ENCODE measurements around the gene TCN2.
A peak's percentile ranks its signal among the peaks of the same experiment; 100 is the strongest.
"Not testable (repeated sequence)": the region's sequence is repeated elsewhere in the genome, so short reads cannot be mapped to it uniquely, and the experiment has no call there.

The TCN2 gene

DNA sequence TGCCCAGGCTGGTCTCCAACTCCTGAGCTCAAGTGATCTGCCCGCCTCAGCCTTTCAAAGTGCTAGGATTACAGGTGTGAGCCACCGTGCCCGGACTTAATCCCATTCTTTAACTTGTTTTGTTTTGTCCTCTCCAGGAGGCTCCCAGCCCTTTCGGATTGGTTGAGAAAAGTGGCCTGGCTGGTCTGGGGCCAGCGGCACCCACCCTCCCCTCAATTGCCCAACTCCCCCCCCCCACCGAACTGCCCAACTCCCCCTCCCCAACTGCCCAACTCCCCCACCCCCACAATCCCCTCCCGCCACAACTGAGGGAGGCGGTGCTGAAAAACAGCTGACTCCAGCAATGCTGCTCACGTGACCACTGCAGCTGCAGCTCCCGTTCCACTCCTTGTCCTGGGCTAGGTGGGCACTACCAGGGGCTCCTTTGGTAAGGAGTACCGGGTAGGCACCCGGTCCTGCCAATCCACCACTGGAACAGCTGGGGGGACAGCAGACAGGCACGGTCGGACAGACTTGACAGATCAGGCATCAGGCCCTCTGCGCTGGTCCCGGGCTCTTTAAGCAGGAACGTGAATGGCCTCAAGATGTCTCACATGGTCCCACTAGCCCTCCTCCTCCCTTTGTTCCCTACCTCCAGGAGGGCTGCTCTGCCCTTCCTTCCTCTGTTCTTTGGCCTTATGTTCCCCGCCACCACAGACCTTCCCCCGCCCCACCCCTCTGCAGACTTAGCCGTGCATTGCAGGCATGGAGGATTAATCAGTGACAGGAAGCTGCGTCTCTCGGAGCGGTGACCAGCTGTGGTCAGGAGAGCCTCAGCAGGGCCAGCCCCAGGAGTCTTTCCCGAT is at the start of gene TCN2:
TCN2 (plus strand) TSS at position 720 of the 845 bp plus-strand sequence. CDS start 158 bp downstream, outside the sequence.
- DNase-seq = peak; percentile 58

- DNase-seq = no peak
Observed at GRCh38 chr22:30557243-30557642, 49.7 kb upstream of the TCN2 start.

- no peak for DNase-seq
Observed at GRCh38 chr22:30559889-30560288, 47.1 kb upstream of the TCN2 start.

- not testable (repeated sequence) for DNase-seq
Observed at GRCh38 chr22:30560643-30561202, 46.3 kb upstream of the TCN2 start.

DNA sequence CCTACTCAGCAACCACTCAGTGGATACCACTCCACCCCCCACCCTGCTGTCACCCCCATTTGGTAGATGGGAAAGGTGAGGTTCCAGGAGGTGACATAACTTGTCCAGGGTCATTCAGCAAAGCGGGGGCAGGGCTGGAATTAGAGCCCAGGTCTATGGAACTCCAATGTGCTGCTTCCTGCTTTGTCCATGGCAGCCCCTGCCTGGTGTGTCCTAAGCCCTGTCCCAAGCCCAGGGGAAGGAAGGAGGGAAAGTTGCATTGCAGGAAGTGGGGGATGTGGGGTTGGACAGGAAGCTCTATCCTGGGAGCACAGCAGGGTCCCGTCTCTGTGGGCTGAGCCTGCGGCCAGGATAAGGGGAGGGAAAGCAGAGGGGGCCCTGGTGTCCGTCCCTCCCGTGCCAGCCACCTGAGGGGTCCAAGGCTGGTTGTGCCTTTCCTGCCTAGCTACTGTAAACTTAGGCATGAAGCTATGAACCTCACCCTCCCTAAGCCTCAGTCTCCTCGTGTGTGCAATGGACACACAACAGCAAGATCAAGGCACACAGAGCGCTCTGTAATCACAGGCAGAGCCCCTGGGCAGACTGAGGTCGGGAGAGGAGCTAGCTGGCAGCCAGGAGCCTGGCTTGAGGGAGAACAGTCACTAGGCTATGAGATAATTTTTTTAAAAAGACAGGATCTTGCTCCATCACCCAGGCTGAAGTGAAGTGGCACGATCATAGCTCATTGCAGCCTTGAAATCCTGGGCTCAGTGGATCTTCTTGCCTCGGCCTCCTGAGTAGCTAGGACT is 45.4 kb upstream of the TCN2 start:
- no peak for DNase-seq

DNA sequence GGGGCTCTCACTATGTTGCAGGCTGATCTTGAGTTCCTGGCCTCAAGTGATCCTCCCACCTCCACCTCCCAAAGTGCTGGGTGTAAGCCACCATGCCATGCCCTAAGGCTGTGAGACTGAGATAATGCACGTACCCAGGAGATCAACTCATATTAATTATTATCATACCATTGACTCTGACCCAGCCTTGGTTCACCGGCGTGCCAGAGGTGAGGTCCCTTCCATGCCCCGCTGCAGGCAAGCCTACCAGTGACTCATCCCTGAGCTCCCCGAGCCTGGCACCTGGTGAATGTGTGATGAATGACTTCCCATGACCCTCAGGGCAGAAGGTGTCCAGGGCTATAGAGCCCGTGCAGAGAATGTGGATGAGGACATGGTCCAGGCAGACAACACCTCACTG is 44.6 kb upstream of the TCN2 start:
- no peak for DNase-seq

DNA sequence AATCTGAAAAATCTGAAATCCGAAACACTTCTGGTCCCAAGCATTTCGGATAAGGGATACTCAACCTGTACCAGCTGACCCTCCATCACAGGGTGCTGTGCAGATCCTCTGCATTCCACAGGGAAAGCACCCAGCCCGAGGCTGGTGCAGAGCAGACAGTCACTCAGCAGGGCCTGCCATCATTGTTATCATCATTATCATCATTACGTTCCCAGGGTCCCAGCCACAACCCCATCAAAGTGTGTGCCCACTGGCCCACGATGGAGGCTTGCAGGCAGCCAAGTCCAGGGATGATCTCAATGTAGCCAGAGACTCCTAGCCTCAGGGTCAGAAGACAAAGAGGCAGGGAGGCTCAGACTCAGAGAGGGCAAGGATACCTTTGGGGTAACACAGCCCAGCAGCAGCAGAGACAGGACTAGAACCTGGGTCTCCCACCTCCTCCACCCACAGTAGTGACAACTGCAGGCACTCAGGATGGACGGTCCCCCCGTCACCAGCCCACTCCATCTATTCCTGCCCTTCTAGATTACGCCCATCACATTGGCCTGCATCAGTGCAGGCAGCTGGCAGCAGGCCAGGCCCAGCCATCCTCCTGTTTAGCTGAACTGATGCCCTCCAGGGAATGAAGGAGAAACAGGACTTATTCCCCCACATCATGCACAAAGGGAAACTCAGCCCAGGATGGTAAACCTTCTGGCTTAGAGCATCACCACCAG is 42.8 kb upstream of the TCN2 start:
- no peak for DNase-seq

DNA sequence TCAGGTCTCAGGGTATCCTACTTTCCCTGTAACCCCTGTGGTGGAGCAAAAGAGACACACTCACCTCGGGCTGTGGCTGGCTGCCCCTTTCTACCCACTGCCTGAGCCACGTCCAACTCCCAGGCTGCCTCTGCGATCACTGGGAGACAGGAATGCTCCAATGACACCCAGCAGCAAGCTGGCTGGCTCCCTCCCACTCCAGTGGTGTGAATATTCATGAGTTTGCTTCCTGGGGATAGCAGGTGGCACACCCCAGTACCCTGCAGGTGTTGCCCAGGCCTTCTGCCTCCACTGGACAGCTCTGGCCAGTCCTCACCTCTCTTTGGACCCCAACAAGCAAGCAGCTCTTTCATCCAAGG is 42.2 kb upstream of the TCN2 start:
- no peak for DNase-seq

GRCh38 chr22:30565341-30565740 is 41.6 kb upstream of the TCN2 start:
- no peak for DNase-seq

DNA sequence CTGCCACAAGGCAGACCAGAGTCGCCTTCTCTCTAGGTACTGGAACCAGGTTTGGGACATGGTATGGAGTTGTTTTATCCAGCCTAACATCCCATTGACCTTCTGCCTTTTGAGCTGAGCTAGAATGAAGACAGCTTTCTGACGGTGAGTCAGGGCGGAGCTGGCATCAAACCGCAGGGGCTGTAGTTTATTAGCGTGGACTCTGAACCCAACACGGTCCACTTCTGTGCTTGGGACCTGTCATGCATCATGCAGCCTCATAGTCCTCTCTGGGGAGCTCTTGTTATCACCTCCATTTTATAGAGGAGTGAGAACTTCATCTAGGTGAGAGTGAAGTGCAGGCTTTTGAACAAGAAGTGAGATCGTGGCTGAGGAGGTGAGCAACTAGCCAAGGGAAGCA is 40.8 kb upstream of the TCN2 start:
- DNase-seq = no peak

DNA sequence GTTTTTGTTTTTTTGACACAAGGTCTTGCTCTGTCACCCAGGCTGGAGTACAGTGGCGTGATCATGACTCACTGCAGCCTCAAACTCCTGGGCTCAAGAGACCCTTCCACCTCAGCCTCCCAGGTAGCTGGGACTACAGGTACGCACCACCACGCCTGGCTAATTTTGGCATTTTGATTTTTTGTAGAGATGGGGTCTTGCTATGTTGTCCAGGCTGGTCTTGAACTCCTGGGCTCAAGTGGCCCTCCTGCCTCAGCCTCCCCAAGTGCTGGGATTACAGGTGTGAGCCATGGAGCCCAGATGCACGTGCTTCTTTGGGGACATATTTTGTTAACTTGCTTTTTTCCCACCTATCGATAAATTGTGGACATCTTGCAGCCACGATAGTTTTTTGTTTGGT is 39.7 kb upstream of the TCN2 start:
- not testable (repeated sequence) for DNase-seq

DNA sequence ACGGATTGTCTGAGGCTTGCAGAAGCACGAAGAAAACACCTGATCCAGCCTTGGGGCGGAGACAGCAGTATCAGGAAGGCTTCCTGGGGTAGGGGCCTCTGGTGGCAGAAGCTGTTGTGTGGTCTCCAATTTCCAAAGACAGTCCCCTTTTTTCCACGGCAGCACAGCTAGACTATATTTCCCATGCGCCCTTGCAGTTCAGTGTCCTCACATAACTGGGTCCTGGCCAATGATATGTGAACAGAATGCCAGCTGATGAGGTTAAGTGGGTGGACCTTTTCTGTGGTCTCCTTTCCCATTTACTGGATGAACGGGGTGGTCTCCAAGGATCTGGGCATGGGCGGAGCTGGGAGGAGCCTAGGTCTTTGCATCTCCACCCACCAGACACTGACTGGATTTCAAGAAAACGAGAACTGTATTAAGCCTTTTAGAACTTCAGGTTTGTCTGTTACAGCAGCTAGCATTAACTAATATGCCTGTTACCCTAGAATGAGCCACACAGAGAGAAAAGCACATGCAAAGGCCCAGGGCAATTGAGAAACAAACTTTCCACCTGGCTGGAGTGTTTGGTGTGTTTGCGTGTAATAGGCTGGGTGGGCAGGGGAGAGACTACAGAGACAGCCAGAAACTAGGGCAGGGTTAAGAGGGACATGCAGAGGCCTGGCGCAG is 38.7 kb upstream of the TCN2 start:
- DNase-seq = no peak

DNA sequence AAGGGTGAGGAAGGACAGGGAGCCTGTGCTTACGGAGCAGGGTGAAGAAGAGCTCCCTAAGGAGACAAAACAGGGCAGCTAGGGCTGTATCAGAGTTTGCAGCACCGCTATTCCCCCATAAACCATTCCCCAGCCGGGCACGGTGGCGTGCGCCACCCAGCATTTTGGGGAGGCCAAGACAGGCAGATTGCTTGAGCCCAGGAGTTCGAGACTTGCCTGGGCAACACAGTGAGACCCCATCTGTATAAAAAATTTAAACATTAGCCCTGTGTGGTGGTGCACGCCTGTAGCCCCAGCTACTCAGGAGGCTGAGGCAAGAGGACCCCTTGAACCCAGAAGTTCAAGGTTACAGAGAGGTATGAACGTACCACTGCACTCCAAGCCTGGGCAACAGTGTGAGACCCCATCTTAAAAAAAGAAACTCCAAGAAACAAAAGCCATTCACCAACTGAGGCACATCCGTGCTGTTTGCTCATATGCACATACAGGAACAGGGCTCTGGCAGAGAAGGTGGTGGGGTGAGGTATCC is 37.2 kb upstream of the TCN2 start:
- no peak for DNase-seq

DNA sequence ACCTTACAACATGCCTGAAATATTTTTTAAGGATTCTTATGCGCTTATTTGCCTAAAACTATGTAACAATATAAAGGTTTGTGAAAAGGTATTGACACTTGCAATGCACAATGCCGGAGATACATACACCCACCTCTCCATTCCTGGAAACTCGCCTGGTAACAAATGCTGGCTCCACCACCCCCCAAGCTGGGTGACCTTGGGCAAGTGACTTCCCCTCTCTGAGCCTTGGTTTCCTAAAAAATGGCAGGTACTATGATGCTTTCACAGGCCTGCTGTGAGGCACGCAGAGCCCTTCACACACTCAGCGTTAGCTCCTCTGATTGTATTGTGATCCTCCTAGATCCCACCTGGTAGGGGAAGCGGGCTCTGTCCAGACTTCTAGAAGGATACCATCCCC is 34.8 kb upstream of the TCN2 start:
- DNase-seq = no peak

DNA sequence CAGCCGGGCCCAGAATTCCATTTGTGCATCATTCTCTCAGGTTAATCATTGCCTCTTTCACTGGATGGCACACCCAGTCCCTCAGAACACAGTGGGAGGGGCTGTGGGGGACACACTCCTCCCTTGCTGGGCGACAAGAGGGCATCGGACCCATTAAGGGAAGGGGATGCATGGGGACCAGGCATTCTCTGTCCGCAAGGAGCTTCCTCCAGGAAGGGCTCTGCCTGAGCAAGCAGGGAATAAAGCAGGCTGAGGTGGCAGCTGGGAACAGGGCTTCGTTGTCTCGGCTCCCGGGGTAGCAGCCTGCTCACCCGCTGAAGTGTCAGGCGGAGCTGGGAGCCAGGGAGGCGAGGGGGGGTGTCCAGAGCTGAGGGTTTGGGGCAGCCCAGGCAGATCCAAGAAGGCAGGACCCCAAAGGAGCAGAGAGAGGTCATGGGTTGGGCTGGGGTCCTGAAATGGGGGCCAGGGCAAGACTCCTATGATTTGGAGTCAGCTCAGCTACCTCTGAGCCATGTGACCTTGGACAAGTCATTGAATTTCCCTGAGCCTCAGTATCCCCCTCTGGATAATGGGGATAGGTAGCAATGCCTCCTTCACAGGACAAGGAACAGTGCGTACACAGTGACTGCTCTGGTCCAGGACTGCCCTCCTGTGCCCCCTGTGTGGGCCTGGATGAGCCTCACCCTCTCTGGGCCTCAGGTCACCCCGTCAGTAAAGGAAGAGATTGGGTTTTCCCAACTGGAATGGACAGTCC is 34.0 kb upstream of the TCN2 start:
- DNase-seq = no peak

DNA sequence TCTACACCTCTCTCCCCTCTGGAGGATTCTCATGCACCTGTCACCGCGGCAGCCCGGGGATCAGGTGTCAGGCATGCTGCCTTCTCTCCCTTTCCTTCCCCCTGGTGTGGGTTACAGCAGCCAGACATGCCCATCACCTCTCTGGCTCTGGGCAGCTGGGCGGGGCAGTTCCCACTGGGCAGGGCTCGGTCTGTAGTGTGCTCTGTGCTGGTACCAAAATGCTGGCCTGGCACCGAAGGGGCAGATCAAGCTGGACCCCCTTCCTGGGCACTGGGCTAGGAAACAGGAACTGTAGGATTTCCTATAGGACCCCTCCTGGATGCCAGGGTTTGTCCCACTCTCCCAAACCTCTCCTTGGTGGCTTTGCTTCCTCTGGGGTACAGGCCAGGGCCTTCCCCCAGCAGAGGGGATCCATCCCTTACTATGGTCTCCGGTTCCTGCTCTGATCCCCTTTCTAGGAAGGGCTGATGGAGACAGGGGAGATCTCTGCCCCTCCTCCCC is 33.3 kb upstream of the TCN2 start:
- DNase-seq = no peak

- DNase-seq = no peak
Observed at GRCh38 chr22:30574095-30574981, 32.6 kb upstream of the TCN2 start, which contains the start of gene GAL3ST1. Gene GAL3ST1 (minus strand): TSS chr22:30574665. CDS start chr22:30557392, 17,273 bp downstream.

DNA sequence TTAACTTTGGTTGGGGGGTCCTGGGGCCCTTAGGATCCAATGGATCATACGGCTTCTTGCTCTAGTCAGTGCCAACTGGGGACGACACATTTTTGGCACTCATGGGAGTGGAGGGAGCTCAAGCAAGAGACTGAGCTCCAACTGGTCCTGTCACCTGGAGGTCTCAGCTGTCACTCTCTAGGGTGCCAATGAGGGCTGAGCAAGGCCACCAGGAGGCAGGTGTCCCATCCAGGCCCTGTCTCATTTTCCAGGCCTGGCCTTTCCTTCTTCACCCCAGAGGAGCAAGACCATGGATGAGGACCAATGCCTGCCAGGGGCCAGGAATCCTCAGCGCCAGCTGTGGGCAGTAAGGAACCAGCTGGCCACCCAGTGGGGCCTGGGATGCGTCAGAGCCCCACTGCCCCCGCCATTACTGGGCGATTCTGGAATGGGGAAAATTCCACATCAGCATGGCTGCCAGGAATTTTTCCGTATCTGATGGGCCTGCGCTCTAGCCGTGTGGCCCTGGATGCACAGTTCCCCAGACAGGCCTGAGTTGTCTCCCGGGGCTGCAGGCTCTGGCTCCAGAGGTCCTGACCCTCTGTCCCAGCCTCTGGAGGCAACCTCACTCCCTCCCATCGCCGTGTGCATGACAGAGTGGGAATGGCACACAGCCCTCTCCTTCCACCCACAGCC is 31.8 kb upstream of the TCN2 start:
- no peak for DNase-seq

DNA sequence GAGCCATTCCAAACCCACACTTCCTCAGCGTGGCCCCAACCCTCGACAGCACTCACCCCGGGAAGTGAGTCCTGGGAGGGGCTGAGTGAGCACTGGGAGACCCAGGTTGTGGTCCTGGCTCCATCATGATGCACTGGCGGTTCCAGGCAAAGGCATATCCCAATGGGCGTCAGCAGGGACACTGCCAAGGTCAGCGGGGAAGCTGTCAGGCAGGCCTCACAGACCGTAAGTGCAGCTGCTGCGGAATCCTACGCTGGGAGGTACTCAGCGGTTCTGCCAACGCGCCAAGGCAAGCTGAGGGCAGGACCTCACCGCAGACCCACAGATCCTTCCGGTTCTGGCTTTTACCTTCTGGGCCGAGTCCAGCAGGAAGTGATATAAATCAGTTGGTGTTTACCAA is 31.1 kb upstream of the TCN2 start:
- no peak for DNase-seq

GRCh38 chr22:30578481-30578880 is 28.5 kb upstream of the TCN2 start:
- DNase-seq = no peak
